NCI-H1092 (cell line): ENCODE measurements around the gene RPS16.

Source experiments
- DNase-seq: peaks from one replicate; lab custom pipeline; 2025; lab: John Stamatoyannopoulos, UW

The RPS16 gene

GRCh38 chr19:39407410-39407659, 28.4 kb downstream of the RPS16 start:
- no peak for DNase-seq

- DNase-seq: no peak
These were observed 28.9 kb downstream of the RPS16 start, which contains the start of gene ZFP36 for GRCh38 chr19:39406656-39407409. Gene ZFP36 (plus strand): TSS chr19:39406847. CDS start chr19:39406905, 58 bp downstream.

GRCh38 chr19:39405958-39406655, 29.6 kb downstream of the RPS16 start:
- DNase-seq: no peak

GRCh38 chr19:39405261-39405957, 30.3 kb downstream of the RPS16 start:
- DNase-seq: no peak

- DNase-seq: no peak
These were observed 32.1 kb downstream of the RPS16 start for GRCh38 chr19:39403331-39404312.

GRCh38 chr19:39402346-39403300, 33.1 kb downstream of the RPS16 start:
- DNase-seq: no peak

GRCh38 chr19:39401549-39402345, 34.0 kb downstream of the RPS16 start:
- DNase-seq: no peak

GRCh38 chr19:39401070-39401548, 34.6 kb downstream of the RPS16 start:
- no peak for DNase-seq

GRCh38 chr19:39400061-39400460, 35.7 kb downstream of the RPS16 start:
- DNase-seq: no peak

- no peak for DNase-seq
These were observed 36.1 kb downstream of the RPS16 start for GRCh38 chr19:39399668-39400050.

GRCh38 chr19:39398297-39398864, 37.4 kb downstream of the RPS16 start:
- no peak for DNase-seq

GRCh38 chr19:39397360-39398296, 38.1 kb downstream of the RPS16 start:
- peak; percentile 21 for DNase-seq

- DNase-seq: peak; percentile 98
These were observed 44.9 kb downstream of the RPS16 start, which contains the start of the genes MED29 and PAF1 for GRCh38 chr19:39390751-39391437. Gene MED29 (plus strand): TSS chr19:39391378. CDS start chr19:39391423, 45 bp downstream. Gene PAF1 (minus strand): TSS chr19:39391106. CDS start chr19:39390864, 242 bp downstream.

- DNase-seq: no peak
These were observed 45.3 kb downstream of the RPS16 start for GRCh38 chr19:39390451-39390750.

- DNase-seq: no peak
These were observed 45.9 kb downstream of the RPS16 start for GRCh38 chr19:39389631-39390414.

- no peak for DNase-seq
These were observed 47.1 kb downstream of the RPS16 start for GRCh38 chr19:39388657-39389056.

GRCh38 chr19:39386557-39386956, 49.2 kb downstream of the RPS16 start:
- DNase-seq: no peak
